HUDEP-2 (cell line): ENCODE data around the gene NFATC2IP.

ENCODE experiments used
- DNase-seq, 76 experiments: peaks; one replicate each; lab custom pipeline; 2025; ENCODE audit not compliant: unreplicated experiment in 76 of 76; lab: John Stamatoyannopoulos, UW

The NFATC2IP gene

GRCh38 chr16:28950648-28951409, at the start of gene NFATC2IP:
NFATC2IP (plus strand) TSS chr16:28950937; CDS start chr16:28951012, 75 bp downstream.
- peak; percentile 53 to 100 (median 99) for DNase-seq

GRCh38 chr16:28901862-28902261, 48.9 kb upstream of the NFATC2IP start:
- DNase-seq = no peak

- DNase-seq = no peak
Observed at GRCh38 chr16:28902909-28903308, 47.8 kb upstream of the NFATC2IP start.

- no peak for DNase-seq
Observed at GRCh38 chr16:28903344-28904042, 47.2 kb upstream of the NFATC2IP start.

GRCh38 chr16:28904363-28904762, 46.4 kb upstream of the NFATC2IP start:
- DNase-seq = no peak

DNA sequence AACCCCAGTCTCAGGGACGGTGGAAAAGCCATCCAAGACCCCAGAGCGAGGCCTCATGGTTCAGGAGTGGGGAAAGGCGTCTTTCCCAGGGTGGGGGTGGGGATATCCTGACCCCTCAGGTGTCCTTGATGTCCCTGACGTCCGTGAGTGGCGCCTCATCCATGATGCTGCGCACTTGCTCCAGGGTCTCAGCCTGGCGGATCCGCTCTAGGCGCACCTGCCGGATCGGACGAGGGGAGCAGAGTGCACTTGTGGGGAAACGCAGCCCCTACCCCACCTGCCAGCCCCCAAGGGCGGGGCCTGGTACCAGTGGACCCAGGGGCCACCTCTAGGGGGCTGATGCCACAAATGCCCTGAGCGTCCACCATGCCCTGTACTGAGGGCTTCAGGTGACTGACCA, 45.9 kb upstream of the NFATC2IP start:
- no peak for DNase-seq

DNA sequence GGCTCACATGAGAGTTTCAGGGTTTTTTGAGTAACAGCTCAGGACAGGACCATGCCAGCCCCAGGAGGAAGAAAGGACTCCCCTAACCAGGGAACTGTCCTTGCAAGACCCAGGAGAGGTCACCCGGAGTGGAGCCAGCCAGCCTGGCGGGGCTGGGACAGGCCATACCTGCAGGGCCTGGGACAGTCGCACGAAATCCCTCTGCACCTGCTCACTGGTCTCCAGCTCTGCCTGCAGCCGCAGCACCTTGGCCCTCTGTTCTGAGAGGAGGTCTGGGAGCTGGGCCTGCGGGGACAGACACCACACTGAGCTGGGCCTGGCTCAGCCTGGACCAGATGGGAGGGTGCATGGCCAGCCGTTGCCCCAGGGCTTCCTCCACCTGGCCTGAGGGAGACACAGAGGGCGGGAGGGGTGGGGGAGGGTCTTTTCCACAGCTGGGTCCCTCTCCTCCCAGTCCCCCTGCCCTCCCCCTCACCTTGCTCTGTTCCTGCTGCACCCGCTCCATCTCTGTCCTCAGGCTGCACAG, 45.4 kb upstream of the NFATC2IP start:
- DNase-seq = no peak

DNA sequence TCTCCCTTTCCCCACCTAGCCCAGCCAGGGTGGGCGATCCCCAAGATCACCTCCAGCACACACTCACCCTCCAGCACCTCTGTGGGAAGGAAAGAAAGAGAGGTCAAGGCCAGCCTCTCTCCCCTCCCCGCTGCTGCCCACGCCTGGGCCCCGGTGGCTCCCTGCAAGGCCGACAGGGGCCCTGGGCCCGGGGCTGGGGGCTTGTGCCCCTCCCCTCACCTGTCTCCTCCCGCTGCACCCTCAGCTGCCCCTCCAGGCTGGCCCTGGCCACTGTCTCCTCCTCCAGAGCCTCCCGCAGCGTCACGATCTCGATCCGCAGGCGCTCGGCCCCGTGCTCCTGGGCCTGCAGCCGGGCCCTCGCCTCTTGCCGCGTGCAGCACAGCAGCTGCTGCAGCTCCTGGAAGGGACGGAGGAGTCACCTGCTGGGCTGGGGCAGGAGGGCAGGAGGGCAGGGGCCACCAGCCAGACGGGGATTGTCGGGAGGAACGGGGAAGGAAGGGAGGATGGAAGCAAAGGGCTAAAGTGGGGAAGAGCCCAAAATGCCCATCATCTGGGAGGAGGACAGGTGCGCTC, 44.9 kb upstream of the NFATC2IP start:
- DNase-seq = no peak

- DNase-seq = no peak
Observed at GRCh38 chr16:28910086-28911031, 40.4 kb upstream of the NFATC2IP start.

- no peak for DNase-seq
Observed at GRCh38 chr16:28912558-28912957, 38.2 kb upstream of the NFATC2IP start.

- no peak for DNase-seq
Observed at GRCh38 chr16:28913946-28914724, 36.6 kb upstream of the NFATC2IP start.

DNA sequence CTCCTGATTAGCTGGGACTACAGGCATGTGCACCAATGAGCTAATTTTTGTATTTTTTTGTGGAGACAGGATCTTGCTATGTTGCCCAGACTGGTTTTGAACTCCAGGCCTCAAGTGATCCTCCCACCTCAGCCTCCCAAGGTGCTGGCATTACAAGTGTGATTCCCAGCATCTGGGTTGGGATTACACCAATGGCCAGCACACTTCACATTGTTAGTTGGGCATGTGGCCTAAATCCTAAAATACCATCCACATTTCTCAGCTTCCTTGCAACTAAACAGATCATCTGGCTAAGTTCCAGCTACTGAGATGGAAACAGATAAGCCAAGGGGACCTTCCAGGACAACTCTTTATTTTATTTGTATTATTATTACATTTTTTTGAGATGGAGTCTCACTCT, 35.6 kb upstream of the NFATC2IP start:
- no peak for DNase-seq

GRCh38 chr16:28917095-28917494, 33.6 kb upstream of the NFATC2IP start:
- no peak for DNase-seq

GRCh38 chr16:28918698-28919097, 32.0 kb upstream of the NFATC2IP start:
- DNase-seq = no peak

DNA sequence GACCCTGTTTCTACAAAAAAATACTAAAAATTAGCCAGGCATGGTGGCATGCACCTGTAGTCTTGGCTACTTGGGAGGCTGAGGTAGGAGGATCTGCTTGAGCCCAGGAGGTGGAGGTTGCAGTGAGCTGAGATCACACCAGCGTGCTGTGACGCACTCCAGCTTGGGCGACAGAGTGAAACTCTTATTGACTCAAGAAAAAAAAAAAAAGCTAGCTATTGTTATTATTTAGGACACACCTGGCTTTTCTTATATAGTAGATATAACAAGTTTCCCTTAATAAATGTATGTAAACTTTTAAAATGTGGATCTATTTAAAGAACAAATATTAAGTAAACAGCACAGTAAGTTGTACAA, 27.5 kb upstream of the NFATC2IP start:
- DNase-seq = no peak

GRCh38 chr16:28923652-28924398, 26.9 kb upstream of the NFATC2IP start:
- peak in 1 of 76 experiments; percentile 8 for DNase-seq

GRCh38 chr16:28924399-28924761, 26.4 kb upstream of the NFATC2IP start:
- no peak for DNase-seq

DNA sequence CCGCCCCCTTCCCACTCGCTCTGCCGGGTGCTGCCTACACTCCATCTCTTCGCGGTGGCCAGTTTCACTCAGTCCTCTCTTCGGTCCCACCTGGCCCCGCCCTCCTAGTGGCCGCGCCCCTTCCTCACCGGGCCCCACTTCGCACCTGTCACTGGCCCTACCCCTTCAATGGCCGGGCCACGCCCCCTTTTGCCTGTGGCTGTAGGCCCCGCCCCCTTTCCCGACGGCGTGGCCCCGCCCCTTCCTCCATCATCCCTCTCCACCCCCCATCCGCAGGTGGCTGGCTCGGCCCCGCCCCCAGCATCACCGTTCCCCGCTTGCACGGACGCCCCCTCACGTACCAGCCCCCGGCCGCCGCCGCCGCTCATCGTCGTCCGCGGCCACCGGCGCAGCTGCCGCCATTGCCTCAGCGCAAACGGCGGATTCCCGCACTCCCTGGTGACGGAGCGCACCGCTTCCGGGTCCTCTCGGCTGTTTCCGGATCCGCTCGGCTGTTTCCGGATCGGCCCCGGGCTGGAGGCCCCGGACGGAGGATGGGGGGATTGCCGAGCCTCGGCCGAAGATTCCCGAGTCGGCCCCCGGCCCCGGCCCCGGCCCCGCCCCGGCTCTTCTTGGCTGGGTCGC, 25.9 kb upstream of the NFATC2IP start, which contains the start of gene RABEP2:
Gene RABEP2, minus strand, starts transcription at position 477 of the 624 bp plus-strand sequence. Its CDS starts 75 bp downstream, at position 402.
- peak in 75 of 76 experiments; percentile 4 to 96 (median 85) for DNase-seq
